Hepatocyte (in vitro differentiated cells): ENCODE measurements around the gene ATAD5. TPM values are rescaled to one million over a fixed set of nuclear protein-coding genes. Genes with fewer than 3 reads are reported as not detected.
A peak's percentile ranks its signal among the peaks of the same experiment; 100 is the strongest.
"Not testable (repeated sequence)": the region's sequence is repeated elsewhere in the genome, so short reads cannot be mapped to it uniquely, and the experiment has no call there.

Experiments
- DNase-seq: peaks from one replicate; pipeline ENCODE4 v3.0.0-alpha.2; 2016; ENCODE audit warnings: low spot score
- H2AFZ ChIP-seq: fragments of 200-600 bp; sonication (generic); 2 replicates; pipeline ENCODE4 v1.6.0; 2016; ENCODE audit warnings: antibody characterized with exemption, mild to moderate bottlenecking
- H3K27ac ChIP-seq: fragments of 200-600 bp; sonication (generic); 2 replicates; pipeline ENCODE4 v1.5.1; 2016; ENCODE audit warnings: mild to moderate bottlenecking
- H3K27me3 ChIP-seq: fragments of 200-600 bp; sonication (generic); 2 replicates; pipeline ENCODE4 v1.6.1; 2016
- H3K36me3 ChIP-seq: fragments of 200-600 bp; sonication (generic); replicated peaks from 2 replicates; pipeline ENCODE4 v1.5.1; 2016; ENCODE audit warnings: low read depth; ENCODE audit not compliant: insufficient read depth
- H3K4me1 ChIP-seq: fragments of 200-600 bp; sonication (generic); 2 replicates; pipeline ENCODE4 v1.5.1; 2016; ENCODE audit warnings: mild to moderate bottlenecking, moderate library complexity; ENCODE audit not compliant: insufficient read depth
- H3K4me2 ChIP-seq: fragments of 200-600 bp; sonication (generic); 2 replicates; pipeline ENCODE4 v1.6.0; 2016
- H3K4me3 ChIP-seq: fragments of 200-600 bp; sonication (generic); 2 replicates; pipeline ENCODE4 v1.5.1; 2016; ENCODE audit warnings: mild to moderate bottlenecking
- H3K79me2 ChIP-seq: fragments of 200-600 bp; sonication (generic); 2 replicates; pipeline ENCODE4 v1.6.0; 2017; ENCODE audit warnings: mild to moderate bottlenecking
- H3K9me2 ChIP-seq: fragments of 200-600 bp; sonication (generic); replicated peaks from 2 replicates; pipeline ENCODE4 v1.6.0; 2017; ENCODE audit warnings: mild to moderate bottlenecking; ENCODE audit not compliant: insufficient read depth
- H3K9me3 ChIP-seq: fragments of 200-600 bp; sonication (generic); 2 replicates; pipeline ENCODE4 v1.5.1; 2016; ENCODE audit warnings: low read depth, mild to moderate bottlenecking
- H4K20me1 ChIP-seq: fragments of 200-600 bp; sonication (generic); 2 replicates; pipeline ENCODE4 v1.6.0; 2016; ENCODE audit warnings: mild to moderate bottlenecking; ENCODE audit not compliant: insufficient read depth, poor library complexity, severe bottlenecking
- EZH2 ChIP-seq: fragments of 200-600 bp; sonication (generic); IDR thresholded peaks from 2 replicates; pipeline ENCODE4 v1.6.1; 2016; ENCODE audit warnings: antibody characterized with exemption, mild to moderate bottlenecking, borderline replicate concordance
- EZH2phosphoT487 ChIP-seq: fragments of 200-600 bp; sonication (generic); IDR thresholded peaks from one replicate; pipeline ENCODE4 v1.6.1; 2018; ENCODE audit warnings: antibody characterized with exemption, mild to moderate bottlenecking, low read depth, moderate library complexity; ENCODE audit not compliant: unreplicated experiment, severe bottlenecking
- WGBS: methylation state at CpG from one replicate; pipeline ENCODE4 v1.1.6; 2016; ENCODE audit warnings: low lambda C conversion rate; ENCODE audit errors: missing lambda C conversion rate; 5-methylcytosine and 5-hydroxymethylcytosine counted together
- polyA plus RNA-seq: library from polyadenylated mRNA; unstranded; fragments of >200 nt; fragmentation: Nextera tagmentation; extraction: Ambion mirVana; gene quantifications from 2 replicates; pipeline ENCODE4 v1.2.1, GENCODE V29; 2016
- total RNA-seq: library from RNA; depleted of rRNA; stranded (reverse); fragments of >200 nt; gene quantifications from 2 replicates; pipeline ENCODE4 v1.2.3, GENCODE V29; 2014
- TF ChIP-seq, protein P1 (sequence below): fragments of 200-600 bp; sonication (generic); IDR thresholded peaks from 2 replicates; pipeline ENCODE4 v1.5.1; 2016; ENCODE audit warnings: antibody characterized with exemption, mild to moderate bottlenecking; ENCODE audit not compliant: poor library complexity

ATAD5 gene
- total and polyA plus RNA-seq, 2 experiments from 2014 or later, result 1.5 to 3.2 TPM

DNA sequence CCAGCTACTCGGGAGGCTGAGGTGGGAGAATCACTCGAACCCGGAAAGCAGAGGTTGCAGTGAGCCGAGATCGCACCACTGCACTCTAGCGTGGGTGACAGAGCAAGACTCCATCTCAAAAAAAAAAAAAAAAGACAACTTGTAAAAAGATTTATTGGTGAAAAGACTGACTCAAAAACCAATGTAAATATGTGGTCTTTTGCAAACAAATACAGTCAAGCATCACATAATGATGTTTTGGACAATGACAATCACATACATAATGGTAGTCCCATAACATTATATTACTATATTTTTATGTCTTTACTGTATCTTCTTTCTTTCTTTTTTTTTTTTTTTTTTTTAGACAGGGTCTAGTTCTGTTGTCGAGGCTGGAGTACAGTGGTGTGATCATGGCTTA is 15.6 kb upstream of the ATAD5 start:
- no peak overlapping the region for H3K4me3 ChIP-seq
- H3K36me3 ChIP-seq, result no peaks in the 10 kb centered on the region
- no peaks in the 10 kb centered on the region for H3K9me3 ChIP-seq
- no peaks in the 10 kb centered on the region for H3K9me2 ChIP-seq
- TF ChIP-seq EZH2 (no peak), EZH2phosphoT487 (no peak)
- TF ChIP-seq, protein P1, sequence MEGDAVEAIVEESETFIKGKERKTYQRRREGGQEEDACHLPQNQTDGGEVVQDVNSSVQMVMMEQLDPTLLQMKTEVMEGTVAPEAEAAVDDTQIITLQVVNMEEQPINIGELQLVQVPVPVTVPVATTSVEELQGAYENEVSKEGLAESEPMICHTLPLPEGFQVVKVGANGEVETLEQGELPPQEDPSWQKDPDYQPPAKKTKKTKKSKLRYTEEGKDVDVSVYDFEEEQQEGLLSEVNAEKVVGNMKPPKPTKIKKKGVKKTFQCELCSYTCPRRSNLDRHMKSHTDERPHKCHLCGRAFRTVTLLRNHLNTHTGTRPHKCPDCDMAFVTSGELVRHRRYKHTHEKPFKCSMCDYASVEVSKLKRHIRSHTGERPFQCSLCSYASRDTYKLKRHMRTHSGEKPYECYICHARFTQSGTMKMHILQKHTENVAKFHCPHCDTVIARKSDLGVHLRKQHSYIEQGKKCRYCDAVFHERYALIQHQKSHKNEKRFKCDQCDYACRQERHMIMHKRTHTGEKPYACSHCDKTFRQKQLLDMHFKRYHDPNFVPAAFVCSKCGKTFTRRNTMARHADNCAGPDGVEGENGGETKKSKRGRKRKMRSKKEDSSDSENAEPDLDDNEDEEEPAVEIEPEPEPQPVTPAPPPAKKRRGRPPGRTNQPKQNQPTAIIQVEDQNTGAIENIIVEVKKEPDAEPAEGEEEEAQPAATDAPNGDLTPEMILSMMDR, result no peak
- no peak for DNase-seq
- H3K4me1 ChIP-seq, result peaks cover 6% of the 10 kb centered on the region
- H4K20me1 ChIP-seq, result no peaks in the 10 kb centered on the region
- H3K27ac ChIP-seq, result no peak overlapping the region
- H3K4me2 ChIP-seq, result no peak overlapping the region
- 96% methylated on average over 7 of the region's 7 CpGs for WGBS
- peaks cover 49% of the 10 kb centered on the region for H3K79me2 ChIP-seq
- no peak overlapping the region for H2AFZ ChIP-seq
- H3K27me3 ChIP-seq, result no peaks in the 10 kb centered on the region

DNA sequence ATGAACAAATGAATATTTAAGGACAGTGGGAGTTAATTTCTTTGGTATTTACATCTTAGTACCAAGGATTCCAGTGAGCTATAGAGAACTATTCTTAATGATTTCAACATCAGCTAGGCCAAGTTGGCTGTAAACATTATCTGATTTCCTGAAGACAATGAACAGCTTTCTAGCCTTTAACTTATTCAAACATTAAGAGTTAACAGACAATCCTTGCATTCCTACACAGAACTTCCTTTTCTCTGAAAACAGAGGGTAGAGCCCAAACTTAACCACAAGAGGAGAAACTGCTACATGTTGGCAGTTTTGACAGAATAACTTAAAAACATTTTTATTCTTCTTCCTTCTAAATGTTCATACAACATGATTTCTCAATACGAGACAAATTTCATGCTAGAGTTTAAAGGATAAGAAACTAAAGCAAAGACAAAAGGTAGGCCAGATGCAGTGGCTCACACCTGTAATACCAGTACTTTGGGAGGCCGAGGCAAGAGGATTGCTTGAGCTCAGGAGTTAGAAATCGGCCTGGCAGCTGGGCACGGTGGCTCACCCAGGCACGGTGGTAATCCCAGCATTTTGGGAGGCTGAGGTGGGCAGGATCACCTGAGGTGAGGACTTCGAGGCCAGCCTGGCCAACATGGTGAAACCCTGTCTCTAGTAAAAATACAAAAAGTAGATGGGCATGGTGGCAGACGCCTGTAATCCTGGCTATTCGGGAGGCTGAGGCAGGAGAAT is 11.6 kb upstream of the ATAD5 start:
- Histone ChIP-seq H3K4me3 (no peak overlapping the region), H3K9me2 (no peaks in the 10 kb centered on the region), H2AFZ (no peak overlapping the region), H3K27me3 (no peaks in the 10 kb centered on the region), H3K4me1 (peaks cover 9% of the 10 kb centered on the region), H3K4me2 (no peak overlapping the region), H4K20me1 (no peaks in the 10 kb centered on the region), H3K27ac (peak overlapping the region; percentile 37), H3K36me3 (no peaks in the 10 kb centered on the region), H3K9me3 (no peaks in the 10 kb centered on the region), H3K79me2 (peaks cover 67% of the 10 kb centered on the region)
- 91% methylated on average over 8 of the region's 8 CpGs for WGBS
- DNase-seq, result no peak
- TF ChIP-seq EZH2phosphoT487 (no peak), EZH2 (no peak)
- TF ChIP-seq, protein P1, result no peak

DNA sequence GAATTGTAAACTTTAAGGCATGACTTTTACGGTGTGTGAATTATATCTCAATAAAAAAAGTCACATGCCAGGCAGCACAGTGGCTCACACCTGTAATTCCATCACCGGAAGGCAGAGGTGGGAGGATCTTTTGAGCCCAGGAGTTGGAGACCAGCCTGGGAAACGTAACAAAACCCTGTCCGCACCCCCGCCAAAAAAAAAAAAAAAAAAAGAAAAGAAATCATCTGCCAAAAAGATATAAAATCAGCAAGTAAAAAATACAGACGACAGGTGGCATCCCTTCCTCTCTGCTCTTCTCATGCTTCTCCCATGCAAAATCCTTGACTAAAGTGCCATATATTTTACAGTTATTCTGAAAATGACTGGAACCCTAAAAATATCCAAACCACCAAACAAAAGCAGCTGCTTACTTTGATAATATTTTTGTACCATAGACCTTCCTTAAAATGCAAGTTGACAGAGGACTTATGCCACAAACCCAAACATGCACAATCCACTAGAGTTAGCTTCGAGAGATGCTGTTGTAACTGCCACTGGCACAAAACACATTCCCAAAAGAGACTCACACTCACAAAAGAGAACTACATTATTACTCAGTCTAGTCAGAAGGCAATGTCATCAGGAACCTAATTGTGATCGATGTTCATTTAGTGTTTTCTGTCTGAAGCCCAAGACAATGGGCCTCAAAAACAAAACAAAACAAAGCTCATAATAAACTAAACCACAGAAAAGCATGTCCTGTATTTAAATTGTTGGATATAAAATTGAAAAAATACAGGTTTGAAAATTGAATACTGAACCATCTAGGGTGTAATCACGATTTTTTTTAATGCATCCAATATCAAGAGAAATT is 9.7 kb upstream of the ATAD5 start:
- Histone ChIP-seq H2AFZ (no peak overlapping the region), H3K79me2 (peaks cover 61% of the 10 kb centered on the region), H3K27ac (no peak overlapping the region), H4K20me1 (no peaks in the 10 kb centered on the region), H3K9me2 (no peaks in the 10 kb centered on the region), H3K4me3 (no peak overlapping the region), H3K4me2 (no peak overlapping the region), H3K36me3 (no peaks in the 10 kb centered on the region), H3K27me3 (no peaks in the 10 kb centered on the region), H3K9me3 (no peaks in the 10 kb centered on the region), H3K4me1 (peaks cover 11% of the 10 kb centered on the region)
- WGBS, result 80% methylated on average over 9 of the region's 9 CpGs
- TF ChIP-seq EZH2phosphoT487 (no peak), EZH2 (no peak)
- TF ChIP-seq, protein P1, result no peak
- no peak for DNase-seq

DNA sequence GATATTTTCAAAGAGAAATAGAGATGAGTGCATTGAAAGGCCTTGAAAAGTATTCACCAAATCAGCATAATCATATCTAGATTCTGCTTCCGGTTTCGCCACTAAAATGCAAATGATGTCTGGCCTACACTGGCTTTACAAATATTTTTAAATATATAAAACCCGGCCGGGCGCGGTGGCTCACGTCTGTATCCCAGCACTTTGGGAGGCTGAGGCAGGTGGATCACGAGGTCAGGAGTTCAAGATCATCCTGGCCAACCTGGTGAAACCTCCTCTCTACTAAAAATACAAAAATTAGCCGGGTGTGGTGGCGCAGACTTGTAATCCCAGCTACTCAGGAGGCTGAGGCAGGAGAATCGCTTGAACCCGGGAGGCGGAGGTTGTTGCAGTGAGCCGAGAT is 8.8 kb upstream of the ATAD5 start:
- not testable (repeated sequence) for H2AFZ ChIP-seq, DNase-seq, H3K9me2 ChIP-seq, H3K27me3 ChIP-seq, H3K4me3 ChIP-seq, H3K36me3 ChIP-seq, H4K20me1 ChIP-seq, H3K27ac ChIP-seq, H3K9me3 ChIP-seq
- H3K79me2 ChIP-seq, result peaks cover 56% of the 10 kb centered on the region
- peaks cover 11% of the 10 kb centered on the region for H3K4me1 ChIP-seq
- peak overlapping the region; percentile 86 for H3K4me2 ChIP-seq
- 95% methylated on average over 14 of the region's 14 CpGs for WGBS
